ENCODE results near the gene NARF. TPM values are rescaled to one million over a fixed set of nuclear protein-coding genes. Genes with fewer than 3 reads are reported as not detected.

NARF gene
- total RNA-seq, 2 experiments from 2014 or later = 63.9 to 65.4 TPM

GRCh38 chr17:82416264-82416663 lies 42.3 kb upstream of the NARF start:
- Mint-ChIP-seq H3K4me3 (no peak overlapping the region), H3K27ac (no peak overlapping the region), H3K36me3 (ENCODE audit: low read depth) (peaks cover 16% of the 10 kb centered on the region), H3K27me3 (no peaks in the 10 kb centered on the region), H3K9me3 (no peaks in the 10 kb centered on the region), H3K4me1 (ENCODE audit: low read depth) (peaks cover 26% of the 10 kb centered on the region)
- CTCF ChIA-PET = interaction anchor here (1.7 to 1.8 kb wide), 2 partner anchors 17 to 32 kb away, joined by 4 read pairs; no protein-coding TSS in a partner anchor
- POLR2A ChIA-PET = interaction anchor here (0.7 to 4.2 kb wide), 2 partner anchors 33 to 112 kb away, joined by 3 to 20 read pairs; no protein-coding TSS in a partner anchor
- ATAC-seq = no peak
- intact Hi-C loops (cut with micrococcal nuclease) = no loop called here
- DNase-seq = no peak
- no peak for TF ChIP-seq CTCF (IDR thresholded peaks at IDR 0.05)

GRCh38 chr17:82416771-82417170 lies 41.8 kb upstream of the NARF start:
- ChIA-PET CTCF (interaction anchor here (1.1 to 1.9 kb wide), 5 partner anchors 17 to 118 kb away, joined by 3 to 9 read pairs (median 4); no protein-coding TSS in a partner anchor), POLR2A (interaction anchor here (0.7 to 4.2 kb wide), 3 partner anchors 33 to 112 kb away, joined by 3 to 20 read pairs (median 3); no protein-coding TSS in a partner anchor)
- ATAC-seq (no peak), DNase-seq (peak; percentile 42)
- Mint-ChIP-seq H3K27me3 (no peaks in the 10 kb centered on the region), H3K4me1 (ENCODE audit: low read depth) (peaks cover 26% of the 10 kb centered on the region), H3K36me3 (ENCODE audit: low read depth) (peaks cover 16% of the 10 kb centered on the region), H3K4me3 (no peak overlapping the region), H3K27ac (no peak overlapping the region), H3K9me3 (no peaks in the 10 kb centered on the region)
- TF ChIP-seq CTCF (IDR thresholded peaks at IDR 0.05) = peak; percentile 32
- intact Hi-C loops (cut with micrococcal nuclease) = no loop called here

- Mint-ChIP-seq H3K4me1 (ENCODE audit: low read depth) (peaks cover 27% of the 10 kb centered on the region), H3K9me3 (no peaks in the 10 kb centered on the region), H3K36me3 (ENCODE audit: low read depth) (peaks cover 17% of the 10 kb centered on the region), H3K4me3 (peak within 1 kb of the TSS; percentile 78), H3K27me3 (no peaks in the 10 kb centered on the region), H3K27ac (peak within 1 kb of the TSS; percentile 57)
- intact Hi-C loops (cut with micrococcal nuclease) = no loop called here
- CTCF ChIA-PET = interaction anchor here (0.8 to 1.9 kb wide), 8 partner anchors 10 to 388 kb away, joined by 3 to 9 read pairs (median 4); no protein-coding TSS in a partner anchor
- peak; percentile 82 for DNase-seq
- peak; percentile 91 for ATAC-seq
- POLR2A ChIA-PET = interaction anchor here (0.6 to 4.2 kb wide), 13 partner anchors 12 to 330 kb away, joined by 3 to 20 read pairs (median 3); no protein-coding TSS in a partner anchor
- no peak for TF ChIP-seq CTCF (IDR thresholded peaks at IDR 0.05)
Observed at GRCh38 chr17:82418001-82418986, 40.2 kb upstream of the NARF start, which contains the start of the genes HEXD and OGFOD3. Gene HEXD, plus strand, starts transcription at chr17:82418347. Its CDS starts 1,453 bp downstream, at chr17:82419800. Gene OGFOD3, minus strand, starts transcription at chr17:82418586. Its CDS starts 101 bp downstream, at chr17:82418485.

GRCh38 chr17:82419540-82419939 lies 39.0 kb upstream of the NARF start:
- Mint-ChIP-seq H3K36me3 (ENCODE audit: low read depth) (peaks cover 15% of the 10 kb centered on the region), H3K9me3 (no peaks in the 10 kb centered on the region), H3K4me3 (peak overlapping the region; percentile 78), H3K4me1 (ENCODE audit: low read depth) (peaks cover 24% of the 10 kb centered on the region), H3K27ac (peak overlapping the region; percentile 57), H3K27me3 (no peaks in the 10 kb centered on the region)
- no peak for TF ChIP-seq CTCF (IDR thresholded peaks at IDR 0.05)
- ChIA-PET CTCF (interaction anchor here (0.8 to 1.8 kb wide), 5 partner anchors 9 to 389 kb away, joined by 3 to 8 read pairs (median 3); no protein-coding TSS in a partner anchor), POLR2A (interaction anchor here (0.7 to 4.2 kb wide), 7 partner anchors 11 to 85 kb away, joined by 3 to 20 read pairs (median 4); no protein-coding TSS in a partner anchor)
- no peak for DNase-seq
- intact Hi-C loops (cut with micrococcal nuclease) = no loop called here
- ATAC-seq = no peak

Measured in activated CD8-positive, alpha-beta T cell treated with anti-CD3 and anti-CD28 coated beads for 36 hours (primary cell).